HG02840 (cell line): ENCODE measurements around the gene IGF2R.

ENCODE experiments used
- ATAC-seq: cut with Tn5 transposase; IDR thresholded peaks from one replicate; pipeline ENCODE4 v1.9.1; 2021; ENCODE audit warnings: mild to moderate bottlenecking, moderate library complexity, moderate number of reproducible peaks; ENCODE audit not compliant: unreplicated experiment, low FRiP score

IGF2R gene

GRCh38 chr6:160160450-160160849 lies 191.6 kb downstream of the IGF2R start:
- ATAC-seq, result no peak
